Smooth muscle cell of the brain vasculature (primary cell): ENCODE data around the gene LUC7L.
"Not testable (repeated sequence)": the region's sequence is repeated elsewhere in the genome, so short reads cannot be mapped to it uniquely, and the experiment has no call there.

ENCODE experiments used
- DNase-seq: peaks from one replicate; pipeline ENCODE4 v3.0.0-alpha.2; 2012; ENCODE audit warnings: low read depth, low spot score

Gene LUC7L

DNA sequence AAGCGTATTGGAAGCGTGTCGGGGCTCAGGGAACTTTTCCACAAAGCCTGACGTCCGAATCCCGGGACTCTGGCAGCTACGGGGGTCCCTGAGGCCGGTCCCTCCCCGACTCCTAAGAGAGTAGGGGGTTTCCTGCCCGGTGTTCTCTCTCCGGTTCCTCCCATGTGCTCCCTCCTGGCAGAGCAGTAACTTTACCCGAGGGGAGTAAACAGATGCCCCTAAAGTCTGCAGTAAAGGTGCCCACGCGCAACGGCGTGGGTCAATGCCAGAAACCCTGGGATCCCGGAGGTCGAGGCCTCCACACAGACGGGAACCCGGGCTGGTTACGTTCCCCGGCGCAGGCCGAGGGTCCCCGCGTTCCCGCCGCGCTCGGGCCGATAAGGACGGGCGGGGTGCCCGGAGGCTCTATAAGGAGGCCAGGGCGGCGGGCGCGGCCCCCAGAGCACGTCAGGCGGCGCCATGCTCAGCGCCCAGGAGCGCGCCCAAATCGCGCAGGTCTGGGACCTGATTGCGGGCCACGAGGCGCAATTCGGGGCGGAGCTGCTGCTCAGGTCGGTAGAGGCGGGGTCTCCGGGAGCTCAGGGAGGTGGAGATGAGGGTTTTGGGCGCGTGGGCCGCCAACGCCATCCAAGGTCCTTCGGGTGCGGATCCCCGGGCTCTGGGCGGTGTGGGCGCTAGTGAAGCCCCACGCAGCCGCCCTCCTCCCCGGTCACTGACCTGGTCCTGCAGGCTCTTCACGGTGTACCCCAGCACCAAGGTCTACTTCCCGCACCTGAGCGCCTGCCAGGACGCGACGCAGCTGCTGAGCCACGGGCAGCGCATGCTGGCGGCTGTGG lies 63.5 kb downstream of the LUC7L start, which contains the start of gene HBM:
TSS of gene HBM (plus strand) at position 440 of the 836 bp plus-strand sequence. CDS start at position 460, 20 bp downstream.
- DNase-seq: no peak

DNA sequence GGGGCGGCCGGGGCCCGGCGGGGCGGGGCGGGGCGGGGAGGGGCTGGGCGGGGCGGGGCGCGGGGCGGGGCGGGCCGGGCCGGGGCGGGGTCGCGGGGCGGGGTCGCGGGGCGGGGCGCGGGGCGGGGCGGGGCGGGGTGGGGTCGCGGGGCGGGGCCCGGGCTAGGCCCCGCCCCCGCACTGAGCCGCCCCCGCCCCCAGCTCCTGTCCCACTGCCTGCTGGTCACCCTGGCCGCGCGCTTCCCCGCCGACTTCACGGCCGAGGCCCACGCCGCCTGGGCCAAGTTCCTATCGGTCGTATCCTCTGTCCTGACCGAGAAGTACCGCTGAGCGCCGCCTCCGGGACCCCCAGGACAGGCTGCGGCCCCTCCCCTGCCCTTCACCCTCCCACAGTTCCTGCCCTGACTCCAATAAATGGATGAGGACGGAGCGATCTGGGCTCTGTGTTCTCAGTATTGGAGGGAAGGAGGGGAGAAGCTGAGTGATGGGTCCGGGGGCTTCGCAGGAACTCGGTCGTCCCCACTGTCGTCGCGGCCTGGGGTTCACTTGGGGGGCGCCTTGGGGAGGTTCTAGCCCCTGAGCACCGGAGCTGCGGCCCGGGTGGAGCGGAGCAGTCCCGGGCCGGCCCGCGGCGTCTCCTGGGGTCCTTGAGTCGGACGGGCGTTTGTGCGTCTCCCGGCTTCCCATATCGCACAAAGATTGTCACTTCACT lies 64.3 kb downstream of the LUC7L start:
- DNase-seq: no peak

DNA sequence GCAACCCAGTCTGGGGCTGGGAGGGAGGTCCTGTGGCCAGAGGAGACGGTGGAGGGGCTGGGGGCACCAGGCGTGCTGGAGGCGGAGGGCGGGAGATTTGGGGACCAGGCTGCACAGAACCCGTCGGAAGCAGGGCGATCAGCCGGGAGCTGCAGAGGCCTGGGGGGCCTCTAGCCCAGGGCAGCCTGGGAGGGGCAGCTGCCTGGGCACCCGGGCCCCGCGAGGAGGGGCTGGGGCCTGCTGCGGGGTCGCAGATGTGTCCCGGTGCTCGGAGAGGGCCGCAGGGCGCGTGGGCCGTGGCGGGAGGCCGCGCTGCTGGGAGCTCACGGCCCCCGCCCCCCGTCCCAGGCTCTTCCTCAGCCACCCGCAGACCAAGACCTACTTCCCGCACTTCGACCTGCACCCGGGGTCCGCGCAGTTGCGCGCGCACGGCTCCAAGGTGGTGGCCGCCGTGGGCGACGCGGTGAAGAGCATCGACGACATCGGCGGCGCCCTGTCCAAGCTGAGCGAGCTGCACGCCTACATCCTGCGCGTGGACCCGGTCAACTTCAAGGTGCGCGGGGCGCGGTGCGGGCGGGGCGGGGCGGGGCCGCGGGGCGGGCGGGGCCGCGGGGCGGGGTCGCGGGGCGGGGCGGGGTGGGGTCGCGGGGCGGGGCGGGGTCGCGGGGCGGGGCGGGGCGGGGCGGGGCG lies 65.0 kb downstream of the LUC7L start:
- DNase-seq: not testable (repeated sequence)

DNA sequence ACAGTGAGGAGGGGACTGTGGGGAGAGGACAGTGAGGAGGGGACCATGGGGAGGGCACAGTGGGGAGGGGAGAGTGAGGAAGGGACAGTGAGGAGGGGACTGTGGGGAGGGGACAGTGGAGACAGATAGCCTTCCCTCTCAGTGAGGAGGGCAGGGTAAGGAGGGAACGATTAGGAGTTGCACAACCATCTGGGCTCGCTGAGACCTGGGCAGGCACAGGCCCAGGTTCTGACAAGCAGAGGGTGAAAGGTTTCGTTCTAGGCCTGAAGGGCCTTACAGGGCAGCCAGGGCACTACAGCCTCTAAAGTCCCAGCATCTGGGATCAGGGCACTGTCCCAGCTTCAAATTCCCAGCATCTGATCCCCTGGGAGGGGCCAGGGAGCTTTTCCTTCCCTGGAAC lies 65.6 kb downstream of the LUC7L start:
- DNase-seq: not testable (repeated sequence)

DNA sequence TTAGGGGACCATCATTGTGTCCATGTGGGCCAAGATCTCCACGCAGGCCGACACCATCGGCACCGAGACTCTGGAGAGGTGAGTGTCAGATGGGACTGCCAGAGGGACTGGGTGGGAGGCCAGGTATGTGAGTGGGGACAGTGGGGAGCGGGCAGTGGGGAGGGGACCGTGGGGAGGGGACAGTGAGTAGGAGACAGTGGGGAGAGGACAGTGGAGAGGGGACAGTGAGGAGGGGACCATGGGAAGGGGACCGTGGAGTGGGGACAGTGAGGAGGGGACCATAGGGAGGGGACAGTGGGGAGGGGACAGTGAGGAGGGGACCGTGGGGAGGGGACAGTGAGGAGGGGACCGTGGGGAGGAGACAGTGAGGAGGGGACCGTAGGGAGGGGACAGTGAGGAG lies 66.1 kb downstream of the LUC7L start:
- DNase-seq: not testable (repeated sequence)

DNA sequence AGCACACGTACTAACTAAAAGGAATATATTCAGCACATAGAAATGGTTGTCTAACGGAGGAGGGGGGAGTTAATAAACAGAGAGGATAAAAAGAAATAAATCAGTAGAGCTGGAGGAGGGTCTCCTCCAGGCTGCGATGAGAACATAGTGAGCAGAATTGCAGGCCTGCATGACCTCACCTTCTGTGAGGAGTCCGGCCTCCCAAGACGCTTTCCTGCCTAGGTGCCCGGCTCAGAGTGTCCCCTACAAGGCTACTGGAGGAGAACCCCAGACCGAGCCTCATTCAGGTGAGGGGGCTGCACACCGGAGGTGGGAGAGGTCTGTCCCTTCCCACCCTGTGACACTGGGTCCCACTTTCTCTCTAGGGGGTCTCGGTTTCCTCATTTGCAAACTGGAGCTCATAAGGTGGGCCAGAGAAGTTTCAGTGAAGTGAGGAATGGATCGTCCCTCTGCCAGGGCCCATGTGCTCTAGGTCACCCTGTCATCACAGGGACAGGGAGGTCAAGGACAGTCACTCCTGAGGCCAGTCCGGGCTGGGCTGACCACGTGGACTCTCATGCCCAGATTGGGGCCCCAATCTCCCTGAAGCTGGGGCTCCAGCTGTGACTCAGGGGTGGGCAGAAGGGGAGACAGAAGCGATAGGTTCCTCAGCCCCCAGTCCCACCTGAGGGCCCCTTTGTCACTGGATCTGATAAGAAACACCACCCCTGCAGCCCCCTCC lies 66.8 kb downstream of the LUC7L start:
- no peak for DNase-seq

DNA sequence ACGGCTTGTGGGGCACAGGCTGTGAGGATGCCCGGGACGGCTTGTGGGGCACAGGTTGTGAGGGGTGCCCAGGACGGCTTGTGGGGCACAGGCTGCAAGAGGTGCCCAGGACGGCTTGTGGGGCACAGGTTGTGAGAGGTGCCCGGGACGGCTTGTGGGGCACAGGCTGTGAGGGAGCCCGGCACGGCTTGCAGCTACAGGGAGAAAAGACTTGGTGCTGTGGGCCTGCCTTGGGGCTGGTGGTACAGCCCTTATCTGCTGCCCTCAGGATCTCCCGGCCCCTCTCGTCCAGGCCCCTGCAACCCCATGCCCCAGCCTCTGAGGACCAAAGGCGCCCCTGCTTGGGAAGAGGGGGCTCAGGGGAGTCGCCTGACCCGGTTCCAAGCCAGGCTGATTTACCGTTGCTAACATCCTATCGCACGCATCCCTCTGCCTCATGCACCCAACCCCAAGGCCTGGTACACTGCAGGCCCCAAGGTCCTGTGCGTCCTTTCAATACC lies 68.5 kb downstream of the LUC7L start:
- no peak for DNase-seq

DNA sequence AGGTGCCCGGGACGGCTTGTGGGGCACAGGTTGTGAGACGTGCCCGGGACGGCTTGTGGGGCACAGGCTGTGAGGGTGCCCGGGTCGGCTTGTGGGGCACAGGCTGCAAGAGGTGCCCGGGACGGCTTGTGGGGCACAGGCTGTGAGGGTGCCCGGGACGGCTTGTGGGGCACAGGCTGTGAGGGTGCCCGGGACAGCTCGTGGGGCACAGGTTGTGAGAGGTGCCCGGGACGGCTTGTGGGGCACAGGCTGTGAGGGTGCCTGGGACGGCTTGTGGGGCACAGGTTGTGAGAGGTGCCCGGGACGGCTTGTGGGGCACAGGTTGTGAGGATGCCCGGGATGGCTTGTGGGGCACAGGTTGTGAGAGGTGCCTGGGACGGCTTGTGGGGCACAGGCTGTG lies 69.0 kb downstream of the LUC7L start:
- DNase-seq: not testable (repeated sequence)

DNA sequence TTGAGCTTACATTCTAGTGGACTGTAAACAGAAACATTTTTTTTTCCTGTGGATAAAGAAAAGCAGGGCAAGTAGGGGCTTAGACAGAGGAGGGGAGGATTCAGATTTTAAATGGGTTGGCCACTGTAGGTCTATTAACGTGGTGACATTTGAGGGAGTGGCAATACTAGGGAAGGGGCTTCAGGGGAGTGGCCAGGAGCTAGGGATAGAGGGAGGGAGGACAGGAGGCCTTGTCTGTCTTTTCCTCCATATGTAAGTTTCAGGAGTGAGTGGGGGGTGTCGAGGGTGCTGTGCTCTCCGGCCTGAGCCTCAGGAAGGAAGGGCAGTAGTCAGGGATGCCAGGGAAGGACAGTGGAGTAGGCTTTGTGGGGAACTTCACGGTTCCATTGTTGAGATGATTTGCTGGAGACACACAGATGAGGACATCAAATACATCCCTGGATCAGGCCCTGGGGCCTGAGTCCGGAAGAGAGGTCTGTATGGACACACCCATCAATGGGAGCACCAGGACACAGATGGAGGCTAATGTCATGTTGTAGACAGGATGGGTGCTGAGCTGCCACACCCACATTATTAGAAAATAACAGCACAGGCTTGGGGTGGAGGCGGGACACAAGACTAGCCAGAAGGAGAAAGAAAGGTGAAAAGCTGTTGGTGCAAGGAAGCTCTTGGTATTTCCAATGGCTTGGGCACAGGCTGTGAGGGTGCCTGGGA lies 70.0 kb downstream of the LUC7L start:
- no peak for DNase-seq

DNA sequence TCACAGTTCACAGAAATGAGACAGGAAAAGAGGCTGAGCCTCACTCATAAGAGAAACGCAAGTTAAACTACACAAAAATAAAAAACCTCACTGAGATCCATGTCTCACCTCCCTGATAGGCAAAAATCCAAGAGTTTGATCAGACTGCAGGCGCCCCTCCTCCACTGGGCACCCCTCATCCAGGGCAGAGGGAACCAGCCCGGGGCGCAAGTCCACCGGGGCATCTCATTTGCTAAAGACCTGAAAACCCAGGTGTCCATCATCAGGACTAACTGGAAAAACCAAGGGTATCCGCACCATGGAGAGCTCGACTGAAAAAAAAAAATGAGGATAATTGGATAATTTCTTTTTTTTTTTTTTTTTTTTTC lies 74.2 kb downstream of the LUC7L start:
- DNase-seq: no peak

DNA sequence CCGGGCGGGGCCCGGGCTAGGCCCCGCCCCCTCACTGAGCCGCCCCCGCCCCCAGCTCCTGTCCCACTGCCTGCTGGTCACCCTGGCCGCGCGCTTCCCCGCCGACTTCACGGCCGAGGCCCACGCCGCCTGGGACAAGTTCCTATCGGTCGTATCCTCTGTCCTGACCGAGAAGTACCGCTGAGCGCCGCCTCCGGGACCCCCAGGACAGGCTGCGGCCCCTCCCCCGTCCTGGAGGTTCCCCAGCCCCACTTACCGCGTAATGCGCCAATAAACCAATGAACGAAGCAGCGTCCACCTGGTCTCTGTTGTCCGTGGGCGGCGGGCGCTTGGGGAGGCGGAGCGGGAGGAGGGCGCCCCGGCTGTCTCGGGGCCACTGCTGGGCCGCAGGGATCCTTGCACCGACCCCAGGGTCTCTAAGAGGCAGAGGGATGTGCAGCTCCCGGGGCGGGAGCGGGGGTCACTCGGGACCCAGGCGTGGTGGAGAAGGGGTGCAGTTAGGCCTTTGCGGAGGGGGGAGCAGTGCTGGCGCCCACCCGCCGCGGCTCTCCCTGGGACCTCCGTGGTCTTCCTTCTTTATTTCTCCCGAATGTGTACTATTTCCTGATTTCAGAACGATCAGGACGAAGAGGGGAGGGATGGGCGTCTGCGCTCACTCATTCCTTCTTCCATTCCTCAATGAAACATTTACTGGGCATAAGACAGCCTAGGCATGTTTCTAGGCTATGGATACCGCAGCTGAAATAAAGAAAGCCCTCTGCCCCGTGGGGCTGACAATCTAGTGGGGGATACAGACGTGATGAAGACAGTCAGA lies 74.8 kb downstream of the LUC7L start:
- DNase-seq: no peak

DNA sequence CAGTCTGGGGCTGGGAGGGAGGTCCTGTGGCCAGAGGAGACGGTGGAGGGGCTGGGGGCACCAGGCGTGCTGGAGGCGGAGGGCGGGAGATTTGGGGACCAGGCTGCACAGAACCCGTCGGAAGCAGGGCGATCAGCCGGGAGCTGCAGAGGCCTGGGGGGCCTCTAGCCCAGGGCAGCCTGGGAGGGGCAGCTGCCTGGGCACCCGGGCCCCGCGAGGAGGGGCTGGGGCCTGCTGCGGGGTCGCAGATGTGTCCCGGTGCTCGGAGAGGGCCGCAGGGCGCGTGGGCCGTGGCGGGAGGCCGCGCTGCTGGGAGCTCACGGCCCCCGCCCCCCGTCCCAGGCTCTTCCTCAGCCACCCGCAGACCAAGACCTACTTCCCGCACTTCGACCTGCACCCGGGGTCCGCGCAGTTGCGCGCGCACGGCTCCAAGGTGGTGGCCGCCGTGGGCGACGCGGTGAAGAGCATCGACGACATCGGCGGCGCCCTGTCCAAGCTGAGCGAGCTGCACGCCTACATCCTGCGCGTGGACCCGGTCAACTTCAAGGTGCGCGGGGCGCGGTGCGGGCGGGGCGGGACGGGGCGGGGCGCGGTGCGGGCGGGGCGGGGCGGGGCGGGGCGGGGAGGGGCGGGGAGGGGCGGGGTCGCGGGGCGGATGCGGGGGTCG lies 75.6 kb downstream of the LUC7L start:
- not testable (repeated sequence) for DNase-seq

DNA sequence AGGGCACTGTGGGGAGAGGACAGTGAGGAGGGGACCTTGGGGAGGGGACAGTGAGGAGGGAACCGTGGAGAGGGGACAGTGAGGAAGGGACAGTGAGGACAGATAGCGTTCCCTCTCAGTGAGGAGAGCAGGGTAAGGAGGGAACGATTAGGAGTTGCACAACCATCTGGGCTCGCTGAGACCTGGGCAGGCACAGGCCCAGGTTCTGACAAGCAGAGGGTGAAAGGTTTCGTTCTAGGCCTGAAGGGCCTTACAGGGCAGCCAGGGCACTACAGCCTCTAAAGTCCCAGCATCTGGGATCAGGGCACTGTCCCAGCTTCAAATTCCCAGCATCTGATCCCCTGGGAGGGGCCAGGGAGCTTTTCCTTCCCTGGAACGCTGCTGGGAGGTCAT lies 76.1 kb downstream of the LUC7L start:
- DNase-seq: not testable (repeated sequence)

DNA sequence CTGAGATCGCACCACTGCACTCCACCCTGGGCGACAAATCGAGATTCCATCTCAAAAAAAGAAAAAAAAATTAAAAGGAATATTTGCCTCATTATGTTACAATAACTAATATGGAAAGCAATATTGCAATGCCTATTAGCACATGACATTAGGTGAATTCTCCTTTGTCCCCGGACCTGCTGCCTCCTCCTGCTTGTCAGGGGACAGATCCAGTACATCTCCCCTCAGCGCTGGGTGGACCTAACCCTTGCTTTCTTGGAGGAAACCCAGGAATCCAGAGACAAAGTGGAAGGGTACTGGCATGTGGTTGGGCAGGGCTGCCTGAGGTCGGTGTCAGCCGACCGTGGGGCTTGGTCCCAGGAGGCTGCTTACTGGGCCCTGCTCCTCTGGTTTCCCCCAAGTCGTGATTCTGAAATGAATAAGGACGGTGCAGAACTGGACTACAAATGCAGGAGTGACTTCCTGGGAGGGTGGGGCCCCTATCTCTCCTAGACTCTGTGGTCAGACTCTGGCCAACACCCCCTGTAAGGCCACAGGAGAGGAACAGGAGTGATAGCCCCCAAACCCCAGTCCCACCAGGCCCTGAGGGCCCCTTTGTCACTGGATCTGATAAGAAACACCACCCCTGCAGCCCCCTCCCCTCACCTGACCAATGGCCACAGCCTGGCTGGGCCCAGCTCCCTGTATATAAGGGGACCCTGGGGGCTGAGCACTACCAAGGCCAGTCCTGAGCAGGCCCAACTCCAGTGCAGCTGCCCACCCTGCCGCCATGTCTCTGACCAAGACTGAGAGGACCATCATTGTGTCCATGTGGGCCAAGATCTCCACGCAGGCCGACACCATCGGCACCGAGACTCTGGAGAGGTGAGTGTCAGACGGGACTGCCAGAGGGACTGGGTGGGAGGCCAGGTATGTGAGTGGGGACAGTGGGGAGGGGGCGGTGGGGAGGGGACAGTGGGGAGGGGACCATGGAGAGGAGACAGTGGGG lies 76.8 kb downstream of the LUC7L start, which contains the start of gene HBZ:
TSS of gene HBZ (plus strand) at position 504 of the 988 bp plus-strand sequence. CDS start at position 770, 266 bp downstream.
- DNase-seq: no peak

DNA sequence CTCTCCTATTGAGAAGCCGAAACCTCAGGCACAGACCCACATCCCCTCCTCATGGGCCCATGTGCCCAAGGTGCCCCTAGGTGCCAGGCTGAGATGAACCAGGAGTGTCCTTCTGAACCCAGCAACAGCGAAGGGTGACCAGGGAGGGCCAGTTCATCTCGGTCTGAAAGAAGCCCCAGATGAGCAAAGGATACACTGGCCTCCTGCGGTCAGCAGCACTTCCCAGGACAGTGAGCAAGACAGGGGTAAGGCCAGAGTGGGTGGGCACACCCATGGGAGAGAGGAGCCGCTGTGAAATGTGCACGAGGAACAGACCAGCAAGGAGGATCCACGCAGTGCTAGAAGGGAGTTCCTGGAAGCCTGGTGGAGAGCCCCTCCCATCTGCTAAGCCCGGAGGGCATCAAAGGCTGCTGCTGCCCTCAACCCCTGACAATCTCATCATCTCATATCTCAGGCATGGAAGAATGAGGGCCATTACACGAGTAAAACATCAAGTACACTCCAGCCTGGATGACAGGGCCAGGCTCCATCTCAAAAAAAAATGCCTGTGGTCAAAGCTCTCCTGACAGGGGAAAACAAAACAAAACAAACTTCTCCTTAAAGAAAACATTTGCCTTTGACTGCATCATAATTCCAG lies 80.1 kb downstream of the LUC7L start:
- peak; percentile 17 for DNase-seq

DNA sequence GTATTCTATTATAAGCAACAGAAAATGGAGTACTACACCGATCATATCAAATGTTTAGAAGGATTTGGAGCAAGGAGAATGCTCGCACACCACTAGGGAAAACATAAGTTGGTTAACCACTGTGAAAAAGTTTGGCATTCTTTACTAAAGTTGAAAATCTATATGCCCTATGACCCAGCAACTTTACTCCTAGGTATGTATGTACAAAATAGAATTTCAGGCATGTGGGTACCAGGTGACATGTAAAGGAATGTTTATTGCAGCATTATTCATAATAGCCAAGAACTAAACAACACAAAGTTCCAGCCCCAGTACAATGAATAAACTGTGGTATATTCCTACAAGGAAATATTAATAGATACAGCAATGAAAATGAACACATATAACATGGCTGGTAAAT lies 82.6 kb downstream of the LUC7L start:
- DNase-seq: no peak

DNA sequence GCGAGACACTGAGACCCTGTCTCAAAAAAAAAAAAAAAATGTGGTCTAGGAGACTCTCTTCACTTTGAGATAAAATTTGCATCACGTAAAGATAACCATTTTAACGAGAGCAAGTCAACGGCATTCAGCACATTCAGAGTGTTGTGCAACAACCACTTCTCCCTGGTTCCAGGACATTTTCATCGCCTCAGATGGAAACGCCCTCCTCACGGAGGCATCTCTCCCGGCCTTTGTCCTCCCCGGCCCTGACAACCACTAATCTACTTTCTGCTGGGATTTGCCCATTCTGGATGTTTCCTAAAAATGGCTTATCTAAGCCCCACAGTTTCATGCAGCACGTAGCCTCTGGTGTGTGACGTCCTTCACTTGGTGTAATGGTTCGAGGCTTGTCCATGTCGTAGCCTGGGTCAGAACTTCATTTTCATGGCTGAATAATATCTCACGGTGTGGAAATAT lies 84.4 kb downstream of the LUC7L start:
- DNase-seq: no peak
